Osteoblast (primary cell): Measurements from ENCODE around the gene EIF4G3. TPM values are rescaled to one million over a fixed set of nuclear protein-coding genes. Genes with fewer than 3 reads are reported as not detected.

Experiments
- DNase-seq: peaks from one replicate; pipeline ENCODE4 v3.0.0; 2011; ENCODE audit warnings: low spot score, mixed read lengths; ENCODE audit not compliant: insufficient read length; ENCODE audit errors: missing footprints
- H2AFZ ChIP-seq: 2 replicates; pipeline ENCODE4 v1.6.0; 2011; ENCODE audit warnings: mild to moderate bottlenecking, low read length
- H3K27ac ChIP-seq: 2 replicates; pipeline ENCODE4 v1.5.1; 2011; ENCODE audit warnings: mild to moderate bottlenecking, low read depth, low read length, moderate library complexity
- H3K27me3 ChIP-seq: 2 replicates; pipeline ENCODE4 v1.6.0; 2012; ENCODE audit warnings: mild to moderate bottlenecking, control low read depth, inconsistent platforms, low read length, moderate library complexity; ENCODE audit not compliant: insufficient read depth
- H3K36me3 ChIP-seq: 2 replicates; pipeline ENCODE4 v1.5.1; 2011; ENCODE audit warnings: mild to moderate bottlenecking, low read length, control low read depth, moderate library complexity; ENCODE audit not compliant: insufficient read depth
- H3K4me1 ChIP-seq: 2 replicates; pipeline ENCODE4 v1.5.1; 2011; ENCODE audit warnings: mild to moderate bottlenecking, low read length, control low read depth, moderate library complexity; ENCODE audit not compliant: insufficient read depth
- H3K4me2 ChIP-seq: 2 replicates; pipeline ENCODE4 v1.6.0; 2011; ENCODE audit warnings: mild to moderate bottlenecking, low read length; ENCODE audit not compliant: insufficient read depth
- H3K4me3 ChIP-seq: fragments of 200-600 bp; sonication (generic); 3 replicates; pipeline ENCODE4 v1.5.1; 2012; ENCODE audit warnings: mild to moderate bottlenecking, low read length, inconsistent platforms; ENCODE audit not compliant: insufficient read depth
- H3K79me2 ChIP-seq: 2 replicates; pipeline ENCODE4 v1.6.0; 2012; ENCODE audit warnings: mild to moderate bottlenecking, low read length, control low read depth, inconsistent platforms; ENCODE audit not compliant: insufficient read depth
- H3K9me3 ChIP-seq: 2 replicates; pipeline ENCODE4 v1.5.1; 2011; ENCODE audit warnings: low read depth, low read length, control low read depth
- H4K20me1 ChIP-seq: 2 replicates; pipeline ENCODE4 v1.6.0; 2012; ENCODE audit warnings: mild to moderate bottlenecking, low read length, control low read depth; ENCODE audit not compliant: insufficient read depth
- CTCF ChIP-seq: IDR thresholded peaks from 2 replicates; pipeline ENCODE4 v1.5.1; 2011; ENCODE audit warnings: mild to moderate bottlenecking, low read depth, low read length, moderate library complexity; ENCODE audit errors: extremely low read depth
- total RNA-seq: library from RNA; depleted of rRNA; stranded (reverse); fragments of >200 nt; gene quantifications from 2 replicates; pipeline ENCODE4 v1.2.3, GENCODE V29; 2012

Gene EIF4G3
- total RNA-seq, 1 donor = 55.0 TPM

GRCh38 chr1:21168444-21168843 lies 8.3 kb downstream of the EIF4G3 start:
- no peak overlapping the region for H3K4me3 ChIP-seq
- no peak for DNase-seq
- H4K20me1 ChIP-seq = peaks cover 43% of the 10 kb centered on the region
- H3K36me3 ChIP-seq = peaks cover 16% of the 10 kb centered on the region
- H3K27ac ChIP-seq = no peak overlapping the region
- H3K9me3 ChIP-seq = no peaks in the 10 kb centered on the region
- TF ChIP-seq CTCF = no peak
- peaks cover 93% of the 10 kb centered on the region for H3K79me2 ChIP-seq
- H3K4me1 ChIP-seq = peaks cover 18% of the 10 kb centered on the region
- H2AFZ ChIP-seq = no peak overlapping the region
- H3K4me2 ChIP-seq = no peak overlapping the region
- no peaks in the 10 kb centered on the region for H3K27me3 ChIP-seq

- no peak for TF ChIP-seq CTCF
- H3K4me1 ChIP-seq = peaks cover 5% of the 10 kb centered on the region
- DNase-seq = no peak
- no peak overlapping the region for H2AFZ ChIP-seq
- peaks cover 96% of the 10 kb centered on the region for H3K79me2 ChIP-seq
- H3K4me3 ChIP-seq = no peak overlapping the region
- H3K36me3 ChIP-seq = peaks cover 19% of the 10 kb centered on the region
- no peaks in the 10 kb centered on the region for H3K9me3 ChIP-seq
- peaks cover 50% of the 10 kb centered on the region for H4K20me1 ChIP-seq
- no peak overlapping the region for H3K27ac ChIP-seq
- no peaks in the 10 kb centered on the region for H3K27me3 ChIP-seq
- H3K4me2 ChIP-seq = no peak overlapping the region
Observed at GRCh38 chr1:21165646-21166045, 11.1 kb downstream of the EIF4G3 start.

- no peaks in the 10 kb centered on the region for H3K27me3 ChIP-seq
- peaks cover 5% of the 10 kb centered on the region for H3K4me1 ChIP-seq
- no peak overlapping the region for H3K4me2 ChIP-seq
- no peaks in the 10 kb centered on the region for H3K9me3 ChIP-seq
- H3K79me2 ChIP-seq = peaks cover 96% of the 10 kb centered on the region
- H2AFZ ChIP-seq = no peak overlapping the region
- no peak for TF ChIP-seq CTCF
- H3K36me3 ChIP-seq = peaks cover 19% of the 10 kb centered on the region
- no peak for DNase-seq
- H4K20me1 ChIP-seq = peaks cover 50% of the 10 kb centered on the region
- H3K27ac ChIP-seq = no peak overlapping the region
- no peak overlapping the region for H3K4me3 ChIP-seq
Observed at GRCh38 chr1:21165076-21165475, 11.6 kb downstream of the EIF4G3 start.

GRCh38 chr1:21164266-21164665 lies 12.4 kb downstream of the EIF4G3 start:
- H3K9me3 ChIP-seq = no peaks in the 10 kb centered on the region

More at GRCh38 chr1:21164266-21164665, 12.4 kb downstream of the EIF4G3 start:
- Histone ChIP-seq H4K20me1 (peaks cover 50% of the 10 kb centered on the region), H3K4me3 (no peak overlapping the region), H3K79me2 (peaks cover 97% of the 10 kb centered on the region), H3K4me2 (no peak overlapping the region), H3K27me3 (no peaks in the 10 kb centered on the region), H2AFZ (no peak overlapping the region), H3K27ac (no peak overlapping the region), H3K36me3 (peaks cover 16% of the 10 kb centered on the region), H3K4me1 (peaks cover 5% of the 10 kb centered on the region)
- DNase-seq = no peak
- TF ChIP-seq CTCF = no peak
